Activated naive CD8-positive, alpha-beta T cell (primary cell): ENCODE measurements around the gene MDC1.
"Not testable (repeated sequence)": the region's sequence is repeated elsewhere in the genome, so short reads cannot be mapped to it uniquely, and the experiment has no call there.

ENCODE experiments used
- H3K27ac Mint-ChIP-seq: one replicate; pipeline ENCODE4 v1.8.0; 2021; ENCODE audit warnings: mixed read lengths
- H3K27me3 Mint-ChIP-seq: one replicate; pipeline ENCODE4 v1.8.0; 2021; ENCODE audit warnings: mixed read lengths
- H3K36me3 Mint-ChIP-seq: one replicate; pipeline ENCODE4 v1.8.0; 2021; ENCODE audit warnings: mixed read lengths
- H3K4me1 Mint-ChIP-seq: one replicate; pipeline ENCODE4 v1.8.0; 2021; ENCODE audit warnings: low read depth, mixed read lengths
- H3K4me3 Mint-ChIP-seq: one replicate; pipeline ENCODE4 v1.8.0; 2021; ENCODE audit warnings: mild to moderate bottlenecking, mixed read lengths
- H3K9me3 Mint-ChIP-seq: one replicate; pipeline ENCODE4 v1.8.0; 2021; ENCODE audit warnings: low read depth, mixed read lengths

The MDC1 gene, protein sequence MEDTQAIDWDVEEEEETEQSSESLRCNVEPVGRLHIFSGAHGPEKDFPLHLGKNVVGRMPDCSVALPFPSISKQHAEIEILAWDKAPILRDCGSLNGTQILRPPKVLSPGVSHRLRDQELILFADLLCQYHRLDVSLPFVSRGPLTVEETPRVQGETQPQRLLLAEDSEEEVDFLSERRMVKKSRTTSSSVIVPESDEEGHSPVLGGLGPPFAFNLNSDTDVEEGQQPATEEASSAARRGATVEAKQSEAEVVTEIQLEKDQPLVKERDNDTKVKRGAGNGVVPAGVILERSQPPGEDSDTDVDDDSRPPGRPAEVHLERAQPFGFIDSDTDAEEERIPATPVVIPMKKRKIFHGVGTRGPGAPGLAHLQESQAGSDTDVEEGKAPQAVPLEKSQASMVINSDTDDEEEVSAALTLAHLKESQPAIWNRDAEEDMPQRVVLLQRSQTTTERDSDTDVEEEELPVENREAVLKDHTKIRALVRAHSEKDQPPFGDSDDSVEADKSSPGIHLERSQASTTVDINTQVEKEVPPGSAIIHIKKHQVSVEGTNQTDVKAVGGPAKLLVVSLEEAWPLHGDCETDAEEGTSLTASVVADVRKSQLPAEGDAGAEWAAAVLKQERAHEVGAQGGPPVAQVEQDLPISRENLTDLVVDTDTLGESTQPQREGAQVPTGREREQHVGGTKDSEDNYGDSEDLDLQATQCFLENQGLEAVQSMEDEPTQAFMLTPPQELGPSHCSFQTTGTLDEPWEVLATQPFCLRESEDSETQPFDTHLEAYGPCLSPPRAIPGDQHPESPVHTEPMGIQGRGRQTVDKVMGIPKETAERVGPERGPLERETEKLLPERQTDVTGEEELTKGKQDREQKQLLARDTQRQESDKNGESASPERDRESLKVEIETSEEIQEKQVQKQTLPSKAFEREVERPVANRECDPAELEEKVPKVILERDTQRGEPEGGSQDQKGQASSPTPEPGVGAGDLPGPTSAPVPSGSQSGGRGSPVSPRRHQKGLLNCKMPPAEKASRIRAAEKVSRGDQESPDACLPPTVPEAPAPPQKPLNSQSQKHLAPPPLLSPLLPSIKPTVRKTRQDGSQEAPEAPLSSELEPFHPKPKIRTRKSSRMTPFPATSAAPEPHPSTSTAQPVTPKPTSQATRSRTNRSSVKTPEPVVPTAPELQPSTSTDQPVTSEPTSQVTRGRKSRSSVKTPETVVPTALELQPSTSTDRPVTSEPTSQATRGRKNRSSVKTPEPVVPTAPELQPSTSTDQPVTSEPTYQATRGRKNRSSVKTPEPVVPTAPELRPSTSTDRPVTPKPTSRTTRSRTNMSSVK (N-terminal part only)

GRCh38 chr6:30717129-30717844, at the start of gene MDC1:
TSS of gene MDC1 (minus strand) at chr6:30717281. CDS start at chr6:30715175, 2,106 bp downstream.
- Mint-ChIP-seq H3K27ac (peak within 1 kb of the TSS; percentile 99), H3K9me3 (no peaks in the 10 kb centered on the region), H3K4me3 (peak within 1 kb of the TSS; percentile 96), H3K27me3 (no peaks in the 10 kb centered on the region), H3K36me3 (peaks cover 11% of the 10 kb centered on the region), H3K4me1 (peaks cover 41% of the 10 kb centered on the region)

DNA sequence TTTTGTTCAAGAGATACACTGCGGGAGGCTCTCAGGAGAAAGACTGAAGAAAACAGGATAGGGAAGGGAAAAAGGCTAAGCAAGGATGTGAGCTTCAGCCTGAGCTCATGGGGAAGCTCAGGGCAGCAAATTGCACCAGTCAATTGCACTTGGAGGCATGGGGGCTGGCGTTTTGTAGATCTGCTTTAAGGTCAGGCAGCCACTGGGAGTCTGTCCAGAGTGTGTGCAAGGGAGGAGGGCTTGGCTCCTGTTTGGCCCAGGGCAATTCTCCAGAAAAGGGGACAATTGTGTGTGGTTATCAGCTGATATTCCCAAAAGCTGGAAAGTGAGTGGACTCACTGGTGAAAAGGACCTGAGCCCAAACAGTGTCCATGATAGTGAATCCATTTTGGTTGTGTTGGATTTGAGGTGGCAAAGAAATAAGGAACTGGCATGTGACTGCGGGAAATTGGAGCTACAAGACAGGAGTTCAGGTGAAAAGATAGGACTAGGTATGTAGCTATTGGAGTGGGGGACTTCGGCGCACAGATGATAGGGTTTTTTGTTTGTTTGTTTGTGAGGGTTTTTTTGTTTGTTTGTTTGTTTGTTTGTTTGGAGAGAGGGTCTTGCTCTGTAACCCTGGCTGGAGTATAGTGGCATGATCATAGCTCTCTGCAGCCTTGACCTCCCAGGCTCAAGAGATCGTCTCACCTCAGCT, 49.5 kb upstream of the MDC1 start:
- Mint-ChIP-seq H3K4me1 (peaks cover 78% of the 10 kb centered on the region), H3K27me3 (no peaks in the 10 kb centered on the region), H3K4me3 (peak overlapping the region; percentile 74), H3K36me3 (no peaks in the 10 kb centered on the region), H3K9me3 (no peaks in the 10 kb centered on the region), H3K27ac (peak overlapping the region; percentile 100)

- not testable (repeated sequence) for H3K9me3 Mint-ChIP-seq, H3K36me3 Mint-ChIP-seq, H3K4me3 Mint-ChIP-seq, H3K27me3 Mint-ChIP-seq
- peaks cover 72% of the 10 kb centered on the region for H3K4me1 Mint-ChIP-seq
- H3K27ac Mint-ChIP-seq, result peak overlapping the region; percentile 61
Observed at GRCh38 chr6:30765495-30765894, 48.4 kb upstream of the MDC1 start.

GRCh38 chr6:30764490-30765043, 47.5 kb upstream of the MDC1 start:
- H3K27ac Mint-ChIP-seq, result peak overlapping the region; percentile 91
- H3K4me3 Mint-ChIP-seq, result peak overlapping the region; percentile 45

DNA sequence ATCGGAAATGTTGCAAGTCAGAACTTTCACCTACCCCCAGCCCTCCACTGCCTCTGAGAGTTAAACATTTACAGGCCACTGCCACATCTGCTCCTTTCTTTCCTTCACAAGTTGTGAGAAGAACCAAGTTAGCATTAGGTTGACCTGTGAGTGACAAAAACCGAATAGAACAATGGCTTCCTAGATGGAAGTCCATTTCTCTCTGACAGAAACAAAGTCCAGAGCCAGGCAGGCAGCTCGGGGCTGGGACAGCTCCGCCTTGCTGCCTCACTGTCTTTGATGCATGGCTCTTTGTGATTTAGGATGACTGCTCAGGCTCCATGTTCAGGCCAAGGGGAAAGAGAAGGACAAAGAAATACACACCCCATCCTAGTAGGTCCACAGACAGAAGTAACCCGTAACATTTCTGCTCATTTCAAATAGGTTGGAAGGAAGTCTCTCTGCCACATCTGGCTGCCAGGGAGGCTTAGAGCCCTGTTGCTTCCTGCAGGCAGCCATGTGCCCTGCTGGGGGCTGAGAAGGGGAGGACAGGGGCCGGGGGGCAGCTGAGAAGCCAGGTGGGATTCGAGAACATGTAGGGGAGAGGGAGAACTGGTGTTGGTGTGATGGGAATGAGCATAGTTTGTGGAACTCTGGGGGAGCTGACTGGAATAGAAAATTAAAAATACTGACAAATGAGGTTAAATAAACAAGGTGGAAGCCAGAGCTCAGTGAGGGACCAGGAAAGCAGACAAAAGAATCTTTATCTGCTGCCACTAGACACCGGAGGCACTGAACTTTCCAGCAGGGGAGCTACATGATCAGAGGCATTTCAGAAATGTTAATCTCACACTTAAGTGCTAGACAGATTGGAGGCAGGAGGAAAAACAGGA, 46.8 kb upstream of the MDC1 start:
- H3K36me3 Mint-ChIP-seq, result no peaks in the 10 kb centered on the region
- H3K4me3 Mint-ChIP-seq, result peak overlapping the region; percentile 45
- H3K27ac Mint-ChIP-seq, result peak overlapping the region; percentile 91
- H3K4me1 Mint-ChIP-seq, result peaks cover 62% of the 10 kb centered on the region
- H3K27me3 Mint-ChIP-seq, result no peaks in the 10 kb centered on the region
- no peaks in the 10 kb centered on the region for H3K9me3 Mint-ChIP-seq

More at GRCh38 chr6:30764490-30765043, 47.5 kb upstream of the MDC1 start:
- H3K9me3 Mint-ChIP-seq, H3K36me3 Mint-ChIP-seq, H3K27me3 Mint-ChIP-seq: not testable (repeated sequence)
- H3K4me1 Mint-ChIP-seq, result peaks cover 66% of the 10 kb centered on the region

DNA sequence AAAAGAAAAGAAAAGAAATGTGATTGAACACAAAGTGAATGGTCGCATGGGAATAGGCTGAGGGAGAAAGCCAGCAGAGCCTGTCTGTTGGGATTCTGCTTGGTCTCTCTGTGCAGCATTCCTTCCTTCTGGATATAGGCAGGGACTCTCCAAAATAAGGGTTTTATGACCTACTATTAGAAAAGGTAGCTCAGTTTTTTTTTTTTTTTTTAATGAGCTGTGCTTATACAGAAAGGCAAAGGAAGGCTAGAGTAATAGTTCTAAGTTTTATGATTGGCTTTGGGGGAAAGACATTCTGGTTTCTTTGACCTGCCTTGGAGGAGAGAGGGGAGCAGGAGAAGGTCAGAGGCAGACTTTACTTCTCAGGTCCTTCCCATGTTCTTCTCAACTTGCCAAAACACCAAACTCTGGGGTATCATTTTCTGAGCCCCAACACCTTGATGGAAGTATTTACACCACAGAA, 46.1 kb upstream of the MDC1 start:
- Mint-ChIP-seq H3K4me3 (peak overlapping the region; percentile 45), H3K4me1 (peaks cover 59% of the 10 kb centered on the region), H3K27ac (peak overlapping the region; percentile 91), H3K9me3 (no peaks in the 10 kb centered on the region), H3K36me3 (no peaks in the 10 kb centered on the region), H3K27me3 (no peaks in the 10 kb centered on the region)

- Mint-ChIP-seq H3K4me1 (peaks cover 49% of the 10 kb centered on the region), H3K9me3 (no peaks in the 10 kb centered on the region), H3K27ac (peak overlapping the region; percentile 78), H3K36me3 (no peaks in the 10 kb centered on the region), H3K4me3 (no peak overlapping the region), H3K27me3 (no peaks in the 10 kb centered on the region)
Observed at GRCh38 chr6:30761791-30762429, 44.8 kb upstream of the MDC1 start.

DNA sequence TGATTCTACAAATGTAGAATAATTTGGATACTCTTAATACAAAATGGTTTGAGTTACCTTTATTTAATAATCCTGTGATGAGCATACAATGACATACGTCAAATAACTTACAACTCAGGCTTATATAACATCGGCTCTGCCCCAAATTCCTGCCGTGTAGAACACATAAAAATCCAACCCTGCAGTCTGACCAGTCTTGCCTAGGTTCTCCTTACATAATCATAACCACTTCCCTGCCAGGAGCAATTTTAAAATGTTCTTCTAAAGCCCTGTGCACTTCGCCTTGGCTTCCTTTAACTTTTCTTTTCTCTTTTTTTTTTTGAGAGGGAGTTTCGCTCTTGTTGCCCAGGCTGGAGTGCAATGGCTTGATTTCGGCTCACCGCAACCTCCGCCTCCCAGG, 43.5 kb upstream of the MDC1 start:
- Mint-ChIP-seq H3K4me1 (peaks cover 41% of the 10 kb centered on the region), H3K4me3 (no peak overlapping the region)

DNA sequence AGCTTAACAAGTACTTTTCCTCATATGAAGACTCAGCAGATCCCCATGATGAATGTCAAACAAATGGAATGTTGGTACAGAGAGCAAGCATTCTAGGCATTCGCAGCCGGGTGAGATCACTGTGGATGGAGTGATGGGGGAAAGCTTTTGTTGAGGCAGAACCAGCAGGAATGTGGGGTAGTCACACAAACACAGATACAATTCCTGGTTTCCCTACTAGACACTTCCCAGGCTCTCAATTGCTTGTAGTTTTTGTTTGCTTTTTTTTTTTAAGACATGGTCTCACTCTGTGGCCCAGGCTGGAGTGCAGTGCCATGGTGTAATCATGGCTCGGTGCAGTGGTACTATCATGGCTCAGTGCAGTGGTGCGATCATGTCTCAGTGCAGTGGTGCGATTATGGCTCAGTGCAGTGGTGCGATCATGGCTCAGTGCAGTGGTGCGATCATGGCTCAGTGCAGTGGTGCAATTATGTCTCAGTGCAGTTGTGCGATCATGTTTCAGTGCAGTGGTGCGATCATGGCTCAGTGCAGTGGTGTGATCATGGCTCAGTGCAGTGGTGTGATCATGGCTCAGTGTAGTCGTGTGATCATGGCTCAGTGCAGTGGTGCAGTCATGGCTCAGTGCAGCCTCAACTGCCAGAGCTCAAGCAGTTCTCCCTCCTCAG, 42.6 kb upstream of the MDC1 start:
- no peaks in the 10 kb centered on the region for H3K27me3 Mint-ChIP-seq
- no peaks in the 10 kb centered on the region for H3K9me3 Mint-ChIP-seq
- peaks cover 35% of the 10 kb centered on the region for H3K4me1 Mint-ChIP-seq
- no peak overlapping the region for H3K27ac Mint-ChIP-seq
- no peak overlapping the region for H3K4me3 Mint-ChIP-seq
- no peaks in the 10 kb centered on the region for H3K36me3 Mint-ChIP-seq

More for the DNA sequence above, 43.5 kb upstream of the MDC1 start:
- Mint-ChIP-seq H3K36me3 (no peaks in the 10 kb centered on the region), H3K27ac (no peak overlapping the region), H3K9me3 (no peaks in the 10 kb centered on the region), H3K27me3 (no peaks in the 10 kb centered on the region)

DNA sequence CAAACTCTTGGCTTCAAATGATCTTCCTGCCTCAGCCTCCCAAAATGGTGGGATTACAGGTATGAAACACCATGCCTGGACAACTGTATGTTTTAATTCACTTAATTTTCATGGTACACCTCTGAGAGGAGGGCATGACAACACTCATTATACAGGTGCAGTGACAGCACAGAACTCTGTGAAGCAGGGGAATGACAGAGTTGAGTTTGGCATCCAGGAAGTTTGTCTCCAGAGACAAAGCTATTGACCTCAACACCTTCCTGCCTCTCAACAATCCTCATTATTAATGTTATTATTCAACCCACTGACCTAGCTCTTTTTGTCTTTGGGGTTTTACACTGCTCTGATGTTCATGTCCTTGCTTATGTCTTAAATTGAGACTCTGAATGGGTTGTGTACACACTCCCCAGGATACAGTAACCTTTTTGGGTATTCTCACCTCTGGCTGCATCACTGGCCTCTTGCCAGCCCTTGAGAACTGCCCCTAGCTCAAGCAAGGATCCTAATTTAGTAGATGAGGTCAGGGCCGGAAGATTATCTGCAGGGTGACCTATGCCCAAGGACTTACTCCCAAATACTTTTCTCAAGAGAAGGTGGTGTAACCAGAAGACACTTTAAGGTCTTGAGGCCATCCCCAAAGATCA, 40.3 kb upstream of the MDC1 start:
- Mint-ChIP-seq H3K4me1 (peaks cover 21% of the 10 kb centered on the region), H3K36me3 (no peaks in the 10 kb centered on the region), H3K4me3 (no peak overlapping the region), H3K27me3 (no peaks in the 10 kb centered on the region), H3K27ac (no peak overlapping the region), H3K9me3 (no peaks in the 10 kb centered on the region)

GRCh38 chr6:30756405-30757003, 39.4 kb upstream of the MDC1 start:
- not testable (repeated sequence) for H3K27ac Mint-ChIP-seq, H3K4me3 Mint-ChIP-seq, H3K36me3 Mint-ChIP-seq, H3K9me3 Mint-ChIP-seq, H3K27me3 Mint-ChIP-seq
- H3K4me1 Mint-ChIP-seq, result peaks cover 16% of the 10 kb centered on the region
